ENCODE results near the gene TMED7. TPM values are rescaled to one million over a fixed set of nuclear protein-coding genes. Genes with fewer than 3 reads are reported as not detected.

TMED7 gene
- total RNA-seq, 1 donor from 2014 or later, result 163 TPM

- H3K36me3 Mint-ChIP-seq (ENCODE audit: low read depth, unreplicated experiment), result no peaks in the 10 kb centered on the region
- Histone ChIP-seq H3K4me1 (ENCODE audit: insufficient read depth, low read length) (no peaks in the 10 kb centered on the region), H2AFZ (ENCODE audit: low read depth, low read length) (no peak overlapping the region), H3K27ac (ENCODE audit: low read depth, low read length) (no peak overlapping the region), H3K27me3 (ENCODE audit: insufficient read depth, low read length) (no peaks in the 10 kb centered on the region), H3K36me3 (ENCODE audit: insufficient read depth, low read length) (no peaks in the 10 kb centered on the region), H3K9ac (ENCODE audit: low read length) (no peak overlapping the region), H3K79me2 (ENCODE audit: insufficient read depth, low read length) (peaks cover 58% of the 10 kb centered on the region), H3K9me3 (ENCODE audit: insufficient read depth, low read depth, low read length) (no peaks in the 10 kb centered on the region), H4K20me1 (ENCODE audit: insufficient read depth, low read length) (peaks cover 41% of the 10 kb centered on the region), H3K4me3 (ENCODE audit: insufficient read depth, low read depth, low read length) (no peak overlapping the region), H3K4me2 (ENCODE audit: low read length) (no peak overlapping the region)
- H3K4me1 Mint-ChIP-seq (ENCODE audit: low read depth, unreplicated experiment), result peaks cover 6% of the 10 kb centered on the region
- DNase-seq (ENCODE audit: low read depth), result no peak
- no peak overlapping the region for H3K27ac Mint-ChIP-seq (ENCODE audit: unreplicated experiment)
- H3K27me3 Mint-ChIP-seq (ENCODE audit: low read depth, unreplicated experiment), result no peaks in the 10 kb centered on the region
- no peak overlapping the region for H3K4me3 Mint-ChIP-seq (ENCODE audit: unreplicated experiment)
- TF ChIP-seq EZH2 (IDR thresholded peaks at IDR 0.05; ENCODE audit: insufficient read depth, low read length), result no peak
- TF ChIP-seq CTCF (IDR thresholded peaks at IDR 0.05; ENCODE audit: insufficient read depth, low read depth, low read length), result no peak
- H3K9me3 Mint-ChIP-seq (ENCODE audit: unreplicated experiment), result no peaks in the 10 kb centered on the region
- FAIRE-seq, result no peak
These were observed 36.8 kb downstream of the TMED7 start for GRCh38 chr5:115589043-115589442.

GRCh38 chr5:115588640-115589039, 37.2 kb downstream of the TMED7 start:
- H3K4me1 Mint-ChIP-seq (ENCODE audit: low read depth, unreplicated experiment), result peaks cover 7% of the 10 kb centered on the region
- no peaks in the 10 kb centered on the region for H3K27me3 Mint-ChIP-seq (ENCODE audit: low read depth, unreplicated experiment)
- no peak overlapping the region for H3K4me3 ChIP-seq (ENCODE audit: insufficient read depth, low read depth, low read length)
- no peak overlapping the region for H2AFZ ChIP-seq (ENCODE audit: low read depth, low read length)
- FAIRE-seq (no peak), DNase-seq (ENCODE audit: low read depth) (no peak)
- H3K36me3 ChIP-seq (ENCODE audit: insufficient read depth, low read length), result no peaks in the 10 kb centered on the region
- no peaks in the 10 kb centered on the region for H3K27me3 ChIP-seq (ENCODE audit: insufficient read depth, low read length)
- H3K36me3 Mint-ChIP-seq (ENCODE audit: low read depth, unreplicated experiment), result no peaks in the 10 kb centered on the region
- peaks cover 41% of the 10 kb centered on the region for H4K20me1 ChIP-seq (ENCODE audit: insufficient read depth, low read length)
- H3K9ac ChIP-seq (ENCODE audit: low read length), result no peak overlapping the region
- no peaks in the 10 kb centered on the region for H3K9me3 Mint-ChIP-seq (ENCODE audit: unreplicated experiment)
- no peak overlapping the region for H3K27ac Mint-ChIP-seq (ENCODE audit: unreplicated experiment)
- H3K4me3 Mint-ChIP-seq (ENCODE audit: unreplicated experiment), result no peak overlapping the region
- H3K4me1 ChIP-seq (ENCODE audit: insufficient read depth, low read length), result peaks cover 3% of the 10 kb centered on the region
- no peak overlapping the region for H3K27ac ChIP-seq (ENCODE audit: low read depth, low read length)
- no peaks in the 10 kb centered on the region for H3K9me3 ChIP-seq (ENCODE audit: insufficient read depth, low read depth, low read length)
- TF ChIP-seq EZH2 (IDR thresholded peaks at IDR 0.05; ENCODE audit: insufficient read depth, low read length) (no peak), CTCF (IDR thresholded peaks at IDR 0.05; ENCODE audit: insufficient read depth, low read depth, low read length) (no peak)
- H3K4me2 ChIP-seq (ENCODE audit: low read length), result no peak overlapping the region
- peaks cover 54% of the 10 kb centered on the region for H3K79me2 ChIP-seq (ENCODE audit: insufficient read depth, low read length)

- Mint-ChIP-seq H3K4me3 (ENCODE audit: unreplicated experiment) (no peak overlapping the region), H3K9me3 (ENCODE audit: unreplicated experiment) (no peaks in the 10 kb centered on the region), H3K36me3 (ENCODE audit: low read depth, unreplicated experiment) (no peaks in the 10 kb centered on the region), H3K27ac (ENCODE audit: unreplicated experiment) (no peak overlapping the region), H3K27me3 (ENCODE audit: low read depth, unreplicated experiment) (no peaks in the 10 kb centered on the region), H3K4me1 (ENCODE audit: low read depth, unreplicated experiment) (peaks cover 17% of the 10 kb centered on the region)
- Histone ChIP-seq H3K79me2 (ENCODE audit: insufficient read depth, low read length) (peaks cover 51% of the 10 kb centered on the region), H3K4me2 (ENCODE audit: low read length) (no peak overlapping the region), H4K20me1 (ENCODE audit: insufficient read depth, low read length) (peaks cover 41% of the 10 kb centered on the region), H3K4me1 (ENCODE audit: insufficient read depth, low read length) (peaks cover 11% of the 10 kb centered on the region), H3K4me3 (ENCODE audit: insufficient read depth, low read depth, low read length) (no peak overlapping the region), H3K9ac (ENCODE audit: low read length) (no peak overlapping the region), H3K36me3 (ENCODE audit: insufficient read depth, low read length) (no peaks in the 10 kb centered on the region), H3K27ac (ENCODE audit: low read depth, low read length) (no peak overlapping the region), H3K27me3 (ENCODE audit: insufficient read depth, low read length) (no peaks in the 10 kb centered on the region), H2AFZ (ENCODE audit: low read depth, low read length) (no peak overlapping the region), H3K9me3 (ENCODE audit: insufficient read depth, low read depth, low read length) (no peaks in the 10 kb centered on the region)
- DNase-seq (ENCODE audit: low read depth) (no peak), FAIRE-seq (no peak)
- peak; percentile 60 for TF ChIP-seq CTCF (IDR thresholded peaks at IDR 0.05; ENCODE audit: insufficient read depth, low read depth, low read length)
- no peak for TF ChIP-seq EZH2 (IDR thresholded peaks at IDR 0.05; ENCODE audit: insufficient read depth, low read length)
These were observed 39.2 kb downstream of the TMED7 start for GRCh38 chr5:115586525-115587146.
